Testis (tissue), 3 donors: Measurements from ENCODE around the gene ABAT. TPM values are rescaled to one million over a fixed set of nuclear protein-coding genes. Genes with fewer than 3 reads are reported as not detected.
A peak's percentile ranks its signal among the peaks of the same experiment; 100 is the strongest.
"Not testable (repeated sequence)": the region's sequence is repeated elsewhere in the genome, so short reads cannot be mapped to it uniquely, and the experiment has no call there.

Source experiments
- DNase-seq: peaks from one replicate; pipeline ENCODE4 v3.0.0-alpha.2; 2019
- H3K27ac ChIP-seq, 2 donors: fragments of 200-600 bp; sonication (generic); one replicate each; pipeline ENCODE4 v1.5.1; 2019
- H3K27me3 ChIP-seq: fragments of 200-600 bp; sonication (generic); one replicate; pipeline ENCODE4 v1.5.1; 2019
- H3K36me3 ChIP-seq: fragments of 200-600 bp; sonication (generic); one replicate; pipeline ENCODE4 v1.5.1; 2017; ENCODE audit warnings: low read depth; ENCODE audit errors: missing control alignments
- H3K4me1 ChIP-seq: fragments of 200-600 bp; sonication (generic); one replicate; pipeline ENCODE4 v1.5.1; 2019
- H3K4me3 ChIP-seq, 2 donors: fragments of 200-600 bp; sonication (generic); one replicate each; pipeline ENCODE4 v1.5.1; 2017 to 2019
- H3K9me3 ChIP-seq: fragments of 200-600 bp; sonication (generic); one replicate; pipeline ENCODE4 v1.5.1; 2017
- CTCF ChIP-seq, 3 experiments: fragments of 450-650 bp in 2 of 3; fragments of 200-600 bp in 1 of 3; sonication (generic) in 1 of 3; IDR thresholded peaks; one replicate each; pipeline ENCODE4 v1.5.1; 2016 to 2019; ENCODE audit warnings: antibody characterized with exemption in 3 of 3, mild to moderate bottlenecking in 2 of 3, moderate library complexity in 1 of 3
- POLR2A ChIP-seq: fragments of 450-650 bp; IDR thresholded peaks from one replicate; pipeline ENCODE4 v1.6.1; 2017; ENCODE audit warnings: antibody characterized with exemption, mild to moderate bottlenecking, moderate library complexity
- WGBS, 2 donors: methylation state at CpG; one replicate each; pipeline ENCODE4 v1.1.5; 2018; 5-methylcytosine and 5-hydroxymethylcytosine counted together
- intact Hi-C: fragments of 100-400 bp; cut with DNase I; formaldehyde crosslinking; loops from one replicate; pipeline ENCODE4 v1.15.1; 2023; ENCODE audit warnings: low total_unique reads
- polyA plus RNA-seq: library from polyadenylated mRNA; stranded (reverse); fragments of 350-450 nt; fragmentation: Illumina TruSeq; extraction: RNeasy Lipid Tissue Mini Kit (QIAGEN cat#74804); gene quantifications from one replicate; pipeline ENCODE4 v1.2.3, GENCODE V29; 2014; ENCODE audit warnings: low read depth, low replicate concordance; ENCODE audit not compliant: insufficient read depth
- total RNA-seq, 2 donors: library from RNA; depleted of rRNA; stranded (reverse); fragments of >200 nt; gene quantifications; one replicate each; pipeline ENCODE4 v1.2.3, GENCODE V29; 2016

The ABAT gene
- total and polyA plus RNA-seq, 3 donors from 2014 or later: 25.3 to 108 (median 71.7) TPM

- no peaks in the 10 kb centered on the region for H3K4me1 ChIP-seq
- WGBS, 2 donors: 75 to 87% methylated on average over 7 to 9 of the region's 9 CpGs
- TF ChIP-seq CTCF (IDR thresholded peaks at IDR 0.05) (no peak), POLR2A (no peak)
- H3K9me3 ChIP-seq: no peaks in the 10 kb centered on the region
- H3K4me3 ChIP-seq: no peak overlapping the region
- H3K27me3 ChIP-seq: no peaks in the 10 kb centered on the region
- no peak for DNase-seq
- H3K27ac ChIP-seq: no peak overlapping the region
- no peaks in the 10 kb centered on the region for H3K36me3 ChIP-seq
- intact Hi-C loops: no loop called here
Measured at GRCh38 chr16:8647721-8648318, 26.6 kb upstream of the ABAT start.

GRCh38 chr16:8648877-8649276 lies 25.5 kb upstream of the ABAT start:
- Histone ChIP-seq H3K4me3 (no peak overlapping the region), H3K4me1 (no peaks in the 10 kb centered on the region), H3K9me3 (no peaks in the 10 kb centered on the region), H3K27me3 (no peaks in the 10 kb centered on the region), H3K36me3 (no peaks in the 10 kb centered on the region), H3K27ac (no peak overlapping the region)
- WGBS, 2 donors: 94 to 97% methylated on average over 4 of the region's 4 CpGs
- intact Hi-C loops: no loop called here
- no peak for TF ChIP-seq POLR2A
- TF ChIP-seq CTCF (IDR thresholded peaks at IDR 0.05): no peak
- no peak for DNase-seq

- no peaks in the 10 kb centered on the region for H3K4me1 ChIP-seq
- H3K36me3 ChIP-seq: no peaks in the 10 kb centered on the region
- intact Hi-C loops: no loop called here
- no peak overlapping the region for H3K27ac ChIP-seq
- no peak for DNase-seq
- H3K4me3 ChIP-seq: no peak overlapping the region
- H3K27me3 ChIP-seq: no peaks in the 10 kb centered on the region
- H3K9me3 ChIP-seq: no peaks in the 10 kb centered on the region
- WGBS, 2 donors: 76 to 77% methylated on average over 8 of the region's 8 CpGs
- no peak for TF ChIP-seq CTCF (IDR thresholded peaks at IDR 0.05)
- no peak for TF ChIP-seq POLR2A
Measured at GRCh38 chr16:8649829-8650554, 24.4 kb upstream of the ABAT start.

- H3K27me3 ChIP-seq, H3K4me1 ChIP-seq, H3K4me3 ChIP-seq, H3K27ac ChIP-seq, intact Hi-C loops, H3K9me3 ChIP-seq, H3K36me3 ChIP-seq: not testable (repeated sequence)
- WGBS, 2 donors: 51 to 67% methylated on average over 6 of the region's 7 CpGs
- DNase-seq: peak; percentile 57
- TF ChIP-seq CTCF (IDR thresholded peaks at IDR 0.05): peak in 1 of 3 experiments; percentile 25
Measured at GRCh38 chr16:8651958-8652357, 22.5 kb upstream of the ABAT start.
